ENCODE measurements around the gene CHTF18.

The CHTF18 gene

DNA sequence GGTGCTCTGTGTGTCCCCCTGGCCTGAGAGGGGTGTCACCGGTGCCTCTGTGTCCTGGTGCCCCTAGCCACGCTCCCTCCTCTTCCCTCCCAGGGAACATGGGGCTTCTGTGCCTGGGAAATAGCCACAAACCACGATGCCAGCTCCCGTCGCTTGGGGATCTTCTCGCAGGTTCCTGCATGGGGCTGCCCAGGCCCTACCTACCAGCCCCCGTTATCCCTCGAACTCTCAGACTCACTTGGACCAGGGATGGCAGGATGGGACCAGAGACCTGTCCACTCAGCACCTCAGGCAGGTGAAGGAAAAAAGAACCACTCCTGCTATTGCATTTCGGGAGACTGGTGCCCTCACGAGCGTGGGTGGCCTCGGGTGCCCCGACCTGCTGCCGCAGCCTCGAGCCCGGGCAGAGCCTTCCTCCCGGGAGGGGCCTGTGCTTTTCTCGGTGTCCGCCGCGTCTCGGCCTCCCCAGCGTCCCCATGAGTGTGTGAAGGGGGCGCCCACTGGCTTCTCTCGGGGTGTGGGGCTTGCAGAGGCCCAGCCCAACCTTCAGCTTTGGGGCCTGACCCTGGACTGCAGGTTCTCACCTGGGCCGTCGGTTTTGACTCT, 53.1 kb downstream of the CHTF18 start:
- no peak overlapping the region for H3K4me3 ChIP-seq (ENCODE audit: low read depth, low read length)
- TF ChIP-seq, protein P1, sequence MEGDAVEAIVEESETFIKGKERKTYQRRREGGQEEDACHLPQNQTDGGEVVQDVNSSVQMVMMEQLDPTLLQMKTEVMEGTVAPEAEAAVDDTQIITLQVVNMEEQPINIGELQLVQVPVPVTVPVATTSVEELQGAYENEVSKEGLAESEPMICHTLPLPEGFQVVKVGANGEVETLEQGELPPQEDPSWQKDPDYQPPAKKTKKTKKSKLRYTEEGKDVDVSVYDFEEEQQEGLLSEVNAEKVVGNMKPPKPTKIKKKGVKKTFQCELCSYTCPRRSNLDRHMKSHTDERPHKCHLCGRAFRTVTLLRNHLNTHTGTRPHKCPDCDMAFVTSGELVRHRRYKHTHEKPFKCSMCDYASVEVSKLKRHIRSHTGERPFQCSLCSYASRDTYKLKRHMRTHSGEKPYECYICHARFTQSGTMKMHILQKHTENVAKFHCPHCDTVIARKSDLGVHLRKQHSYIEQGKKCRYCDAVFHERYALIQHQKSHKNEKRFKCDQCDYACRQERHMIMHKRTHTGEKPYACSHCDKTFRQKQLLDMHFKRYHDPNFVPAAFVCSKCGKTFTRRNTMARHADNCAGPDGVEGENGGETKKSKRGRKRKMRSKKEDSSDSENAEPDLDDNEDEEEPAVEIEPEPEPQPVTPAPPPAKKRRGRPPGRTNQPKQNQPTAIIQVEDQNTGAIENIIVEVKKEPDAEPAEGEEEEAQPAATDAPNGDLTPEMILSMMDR (IDR thresholded peaks at IDR 0.05; ENCODE audit: low read depth, low read length), result no peak
- in situ Hi-C loops (cut with HindIII; ENCODE audit: low sequenced_read_pairs), result no loop called here
- DNase-seq (ENCODE audit: low read depth, low spot score), result no peak

DNA sequence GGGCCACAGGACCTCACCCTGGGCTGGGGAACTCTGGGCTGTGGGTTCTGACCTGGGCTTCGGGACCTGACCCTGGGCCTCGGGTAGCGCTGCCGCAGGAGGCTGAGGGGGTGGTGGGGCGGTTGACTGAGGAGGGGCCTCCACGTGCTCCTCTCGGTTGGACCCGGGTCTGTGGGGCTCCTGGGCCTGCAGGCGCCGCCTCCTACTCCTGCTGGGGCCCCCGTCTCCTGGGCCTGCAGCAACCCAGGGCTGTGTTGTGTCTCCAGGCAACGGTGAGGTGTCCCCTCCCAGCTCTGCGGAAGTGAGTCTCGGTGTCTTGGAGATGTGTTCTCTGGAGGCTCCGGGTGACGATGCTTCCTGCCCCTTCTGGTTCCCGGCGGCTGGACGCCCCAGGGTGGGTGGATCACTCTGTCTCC, 53.6 kb downstream of the CHTF18 start:
- TF ChIP-seq, protein P1 (IDR thresholded peaks at IDR 0.05; ENCODE audit: low read depth, low read length), result no peak
- DNase-seq (ENCODE audit: low read depth, low spot score), result no peak
- in situ Hi-C loops (cut with HindIII; ENCODE audit: low sequenced_read_pairs), result no loop called here
- H3K4me3 ChIP-seq (ENCODE audit: low read depth, low read length), result no peak overlapping the region

DNA sequence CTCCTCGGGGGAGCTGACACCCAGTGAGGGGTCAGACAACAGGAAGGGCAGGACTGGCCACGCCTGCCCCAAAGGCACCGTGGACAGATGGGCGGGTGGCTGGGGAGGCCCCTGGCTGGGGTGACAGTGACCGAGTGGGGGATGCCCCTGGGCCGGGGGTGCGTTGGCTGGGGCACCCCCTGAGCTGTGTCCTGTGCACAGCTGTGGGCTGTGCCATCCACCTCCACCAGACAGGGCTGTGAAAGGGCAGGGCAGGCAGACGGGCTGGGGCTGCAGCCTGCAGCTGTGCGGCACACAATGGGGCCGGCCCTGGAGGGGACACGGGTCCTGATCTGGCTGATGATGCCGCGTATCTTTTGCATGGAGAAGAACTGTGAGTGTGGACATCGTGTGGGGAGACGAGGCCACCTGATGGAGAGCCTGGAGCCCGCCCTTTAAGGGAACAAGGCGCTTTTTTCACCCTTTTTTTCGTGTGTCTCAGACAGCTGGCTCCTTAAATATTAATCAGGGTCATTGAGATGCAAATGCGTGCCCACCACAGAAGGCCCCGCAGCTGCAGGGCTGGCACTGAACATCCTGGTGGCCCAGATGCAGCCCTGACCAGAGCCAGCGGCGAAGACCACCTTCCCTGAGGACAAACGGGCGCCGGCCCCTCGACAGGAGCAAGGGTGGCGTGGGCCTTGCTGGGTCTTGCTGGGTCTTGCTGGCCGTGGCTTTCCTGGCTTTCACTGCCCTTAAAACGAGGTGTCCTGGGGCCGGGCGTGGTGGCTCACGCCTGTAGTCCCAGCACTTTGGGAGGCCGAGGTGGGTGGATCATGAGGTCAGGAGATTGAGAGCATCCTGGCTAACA, 54.5 kb downstream of the CHTF18 start:
- no peak for DNase-seq (ENCODE audit: low read depth, low spot score)
- TF ChIP-seq, protein P1 (IDR thresholded peaks at IDR 0.05; ENCODE audit: low read depth, low read length), result no peak
- in situ Hi-C loops (cut with HindIII; ENCODE audit: low sequenced_read_pairs), result no loop called here
- no peak overlapping the region for H3K4me3 ChIP-seq (ENCODE audit: low read depth, low read length)

DNA sequence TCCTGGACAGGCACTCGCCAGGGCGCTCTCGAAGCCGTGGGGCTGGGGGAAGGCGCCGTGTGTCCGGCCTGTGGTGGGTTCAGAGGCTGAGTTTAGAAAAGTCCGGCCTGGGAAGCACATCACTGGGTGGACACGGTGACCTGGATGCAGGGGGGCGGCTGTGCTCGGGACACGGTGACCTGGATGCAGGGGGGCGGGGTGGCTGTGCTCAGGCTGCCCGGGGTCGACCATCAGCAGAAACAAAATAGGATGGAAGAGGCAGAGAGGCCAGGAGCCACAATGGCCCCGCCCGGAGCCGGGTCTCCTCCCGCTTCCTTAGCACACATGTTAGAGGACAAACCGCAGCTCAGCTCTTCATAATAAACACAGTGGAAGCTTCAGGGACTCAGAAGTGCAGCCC, 55.4 kb downstream of the CHTF18 start:
- no peak overlapping the region for H3K4me3 ChIP-seq (ENCODE audit: low read depth, low read length)
- TF ChIP-seq, protein P1 (IDR thresholded peaks at IDR 0.05; ENCODE audit: low read depth, low read length), result no peak
- in situ Hi-C loops (cut with HindIII; ENCODE audit: low sequenced_read_pairs), result no loop called here
- no peak for DNase-seq (ENCODE audit: low read depth, low spot score)

DNA sequence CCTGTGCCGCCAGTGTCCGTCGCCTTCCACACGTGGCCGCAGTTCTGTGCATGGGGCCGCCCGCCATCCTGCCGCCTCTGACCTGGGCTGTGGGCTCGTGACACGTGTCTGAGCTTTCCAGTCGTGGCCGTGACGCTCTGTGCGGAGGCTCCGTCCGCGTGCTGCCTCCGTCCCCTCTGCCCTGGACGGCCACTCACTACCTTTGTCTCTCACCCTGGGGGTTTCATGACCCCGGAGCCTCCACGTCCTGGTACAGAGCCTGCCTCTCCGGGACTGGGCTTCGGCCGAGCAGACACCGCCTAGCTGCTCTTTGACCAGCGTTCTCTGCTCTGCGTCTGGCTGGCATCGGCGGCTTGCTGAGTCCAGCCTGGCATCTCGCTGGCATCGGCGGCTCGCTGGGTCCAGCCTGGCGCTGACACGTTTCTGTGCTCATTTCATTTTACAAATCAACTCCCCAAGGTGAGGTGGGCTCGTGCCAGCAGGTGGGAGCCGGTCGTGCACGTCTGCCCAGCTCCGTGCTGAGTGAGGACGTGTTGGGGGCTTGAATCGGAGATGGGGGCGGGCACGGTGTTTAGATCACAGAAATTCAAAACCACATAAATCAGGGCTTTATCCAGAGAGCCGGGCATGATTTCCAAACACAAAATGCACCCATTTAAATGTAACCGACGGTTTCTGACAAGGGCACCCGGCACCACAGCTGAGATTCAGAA, 56.4 kb downstream of the CHTF18 start:
- TF ChIP-seq, protein P1 (IDR thresholded peaks at IDR 0.05; ENCODE audit: low read depth, low read length), result no peak
- in situ Hi-C loops (cut with HindIII; ENCODE audit: low sequenced_read_pairs), result no loop called here
- no peak overlapping the region for H3K4me3 ChIP-seq (ENCODE audit: low read depth, low read length)
- no peak for DNase-seq (ENCODE audit: low read depth, low spot score)

DNA sequence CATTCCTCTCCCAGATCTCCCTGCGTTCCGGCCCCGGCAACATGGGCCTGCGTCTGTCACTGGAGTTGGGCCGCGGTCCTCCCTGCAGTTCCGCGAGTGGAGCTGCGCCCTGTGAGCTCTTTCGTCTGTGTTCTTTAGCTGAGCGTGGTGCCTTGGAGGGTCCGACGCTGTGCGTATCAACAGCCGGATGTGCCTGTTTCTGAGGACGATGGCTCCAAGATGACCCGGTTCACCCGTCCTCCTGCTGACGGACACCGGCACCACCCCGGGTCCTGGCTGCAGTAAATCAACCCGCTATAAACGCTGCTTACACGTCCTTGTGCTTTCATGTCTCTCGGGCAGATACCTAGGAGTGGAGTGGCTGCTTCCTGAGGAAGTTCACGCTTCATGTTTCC, 56.9 kb downstream of the CHTF18 start:
- TF ChIP-seq, protein P1 (IDR thresholded peaks at IDR 0.05; ENCODE audit: low read depth, low read length), result no peak
- H3K4me3 ChIP-seq (ENCODE audit: low read depth, low read length), result no peak overlapping the region
- in situ Hi-C loops (cut with HindIII; ENCODE audit: low sequenced_read_pairs), result no loop called here
- no peak for DNase-seq (ENCODE audit: low read depth, low spot score)
